ENCODE results near the gene TAX1BP1. TPM values are rescaled to one million over a fixed set of nuclear protein-coding genes. Genes with fewer than 3 reads are reported as not detected.

TAX1BP1 gene
- total and polyA plus RNA-seq, 2 of the 13 experiments (the other 11 are each of a cell fraction or from before 2014, with no cell fraction given) = 95.2 to 98.9 TPM

- no peak for TF ChIP-seq KLF9 (CRISPR knock-in tag; IDR thresholded peaks at IDR 0.05; ENCODE audit: low read depth)
- 0 out of 2 replicates have a peak, but pooled peaks have one; percentile 37 for TF ChIP-seq ZNF574 (CRISPR knock-in tag; IDR thresholded peaks at IDR 0.05)
- TF ChIP-seq NFIC (IDR thresholded peaks at IDR 0.05; ENCODE audit: low read length) = no peak
- TF ChIP-seq SMARCE1 (IDR thresholded peaks at IDR 0.05; ENCODE audit: borderline replicate concordance) = no peak
- no peak for TF ChIP-seq SIX4 (CRISPR knock-in tag; IDR thresholded peaks at IDR 0.05)
- peak; percentile 90 for TF ChIP-seq ETV5 (CRISPR knock-in tag; IDR thresholded peaks at IDR 0.05; ENCODE audit: borderline replicate concordance)
- TF ChIP-seq HNF4A (CRISPR knock-in tag; IDR thresholded peaks at IDR 0.05) = peak; percentile 57; the same call in 1 of the 2 replicates
- peak; percentile 38 for TF ChIP-seq TCF7 (IDR thresholded peaks at IDR 0.05; ENCODE audit: low read depth)
- TF ChIP-seq ZNF619 (CRISPR knock-in tag; IDR thresholded peaks at IDR 0.05) = no peak
- no peak for TF ChIP-seq ZNF44 (CRISPR knock-in tag; IDR thresholded peaks at IDR 0.05)
- peak in 1 of 2 experiments; percentile 54; a peak in 1 of 4 replicates for TF ChIP-seq KLF16 (CRISPR knock-in tag; IDR thresholded peaks at IDR 0.05)
- no peak for TF ChIP-seq ZNF839 (CRISPR knock-in tag; IDR thresholded peaks at IDR 0.05; ENCODE audit: borderline replicate concordance)
- no peak for TF ChIP-seq RORA (CRISPR knock-in tag; IDR thresholded peaks at IDR 0.05)
- TF ChIP-seq ZNF747 (CRISPR knock-in tag; IDR thresholded peaks at IDR 0.05; ENCODE audit: borderline replicate concordance) = no peak
- TF ChIP-seq DRAP1 (CRISPR knock-in tag; IDR thresholded peaks at IDR 0.05) = no peak
- TF ChIP-seq FOSL1 (CRISPR knock-in tag; IDR thresholded peaks at IDR 0.05; ENCODE audit: borderline replicate concordance) = no peak
- TF ChIP-seq ZBTB34 (CRISPR knock-in tag; IDR thresholded peaks at IDR 0.05) = no peak
- TF ChIP-seq ATM (IDR thresholded peaks at IDR 0.05; ENCODE audit: borderline replicate concordance) = no peak
- peak; percentile 73 for TF ChIP-seq FOXA3 (CRISPR knock-in tag; IDR thresholded peaks at IDR 0.05)
- TF ChIP-seq ELF3 (CRISPR knock-in tag; IDR thresholded peaks at IDR 0.05) = peak; percentile 76
- no peak for TF ChIP-seq ZNF615 (CRISPR knock-in tag; IDR thresholded peaks at IDR 0.05; ENCODE audit: borderline replicate concordance)
- TF ChIP-seq MIER2 (CRISPR knock-in tag; IDR thresholded peaks at IDR 0.05) = peak; percentile 36; the same call in 1 of the 2 replicates
- TF ChIP-seq ZNF782 (CRISPR knock-in tag; IDR thresholded peaks at IDR 0.05; ENCODE audit: borderline replicate concordance) = no peak
- no peak for TF ChIP-seq DR1 (CRISPR knock-in tag; IDR thresholded peaks at IDR 0.05)
- TF ChIP-seq RNF219 (CRISPR knock-in tag; IDR thresholded peaks at IDR 0.05) = no peak
- peak; percentile 64; the same call in 1 of the 2 replicates for TF ChIP-seq ERF (CRISPR knock-in tag; IDR thresholded peaks at IDR 0.05)
- TF ChIP-seq FOXJ3 (CRISPR knock-in tag; IDR thresholded peaks at IDR 0.05; ENCODE audit: borderline replicate concordance) = 0 out of 2 replicates have a peak, but pooled peaks have one; percentile 20
These were observed 46.2 kb upstream of the TAX1BP1 start (continued) for GRCh38 chr7:27693794-27694193.
